ENCODE data around the gene PABPN1L.
A peak's percentile ranks its signal among the peaks of the same experiment; 100 is the strongest.

PABPN1L gene

GRCh38 chr16:88862968-88863367, 3.5 kb downstream of the PABPN1L start:
- WGBS, result 92% methylated on average over 25 of the region's 25 CpGs
- H3K4me1 ChIP-seq (ENCODE audit: insufficient read depth, low read length), result 0 out of 2 replicates have a peak, but pooled peaks cover 2% of the 10 kb centered on the region
- H3K27me3 ChIP-seq (ENCODE audit: insufficient read depth, low read length), result no peaks in the 10 kb centered on the region
- no peak overlapping the region for H3K27ac ChIP-seq (ENCODE audit: low read depth, low read length)
- H3K4me3 ChIP-seq (ENCODE audit: low read length), result no peak overlapping the region
- no peaks in the 10 kb centered on the region for H3K9me3 ChIP-seq (ENCODE audit: insufficient read depth, low read depth, low read length)
- peaks cover 46% of the 10 kb centered on the region for H3K36me3 ChIP-seq (ENCODE audit: insufficient read depth, low read length)
- no peak overlapping the region for H3K9ac ChIP-seq (ENCODE audit: low read depth, low read length)

DNA sequence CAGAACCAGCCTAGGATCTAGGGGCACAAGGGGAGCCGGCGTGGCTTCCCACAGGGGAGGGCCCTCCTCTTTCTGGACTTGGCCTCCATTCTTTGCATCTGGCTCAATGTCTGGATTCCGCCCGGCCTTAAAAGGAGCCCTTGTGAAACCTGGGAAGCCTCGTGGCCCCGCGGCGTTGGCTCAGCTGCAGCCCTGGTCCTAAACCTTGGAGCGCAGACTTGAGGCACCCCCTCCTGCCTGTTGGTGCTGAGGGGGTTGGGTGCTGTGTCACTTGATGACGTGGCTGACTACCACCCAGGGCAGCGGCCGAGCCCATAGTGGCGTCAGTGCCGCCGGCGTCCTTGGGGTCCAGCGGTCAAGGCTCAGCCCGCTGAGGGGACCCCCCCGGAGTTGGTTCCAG, 5.1 kb downstream of the PABPN1L start:
- Histone ChIP-seq H3K27ac (ENCODE audit: low read depth, low read length) (no peak overlapping the region), H3K4me3 (ENCODE audit: low read length) (no peak overlapping the region), H3K36me3 (ENCODE audit: insufficient read depth, low read length) (peaks cover 46% of the 10 kb centered on the region), H3K9me3 (ENCODE audit: insufficient read depth, low read depth, low read length) (no peaks in the 10 kb centered on the region), H3K4me1 (ENCODE audit: insufficient read depth, low read length) (0 out of 2 replicates have a peak, but pooled peaks cover 4% of the 10 kb centered on the region), H3K9ac (ENCODE audit: low read depth, low read length) (no peak overlapping the region), H3K27me3 (ENCODE audit: insufficient read depth, low read length) (no peaks in the 10 kb centered on the region)
- 98% methylated on average over 19 of the region's 19 CpGs for WGBS

- no peak overlapping the region for H3K4me3 ChIP-seq (ENCODE audit: low read length)
- no peaks in the 10 kb centered on the region for H3K9me3 ChIP-seq (ENCODE audit: insufficient read depth, low read depth, low read length)
- no peak overlapping the region for H3K27ac ChIP-seq (ENCODE audit: low read depth, low read length)
- H3K36me3 ChIP-seq (ENCODE audit: insufficient read depth, low read length), result peaks cover 46% of the 10 kb centered on the region
- no peaks in the 10 kb centered on the region for H3K27me3 ChIP-seq (ENCODE audit: insufficient read depth, low read length)
- H3K9ac ChIP-seq (ENCODE audit: low read depth, low read length), result no peak overlapping the region
- peaks cover 4% of the 10 kb centered on the region; the same call in 1 of the 2 replicates for H3K4me1 ChIP-seq (ENCODE audit: insufficient read depth, low read length)
- WGBS, result 97% methylated on average over 20 of the region's 20 CpGs
Measured at GRCh38 chr16:88859381-88860091, 6.9 kb downstream of the PABPN1L start.

GRCh38 chr16:88857728-88858339, 8.6 kb downstream of the PABPN1L start:
- Histone ChIP-seq H3K4me3 (ENCODE audit: low read length) (peak overlapping the region; percentile 76), H3K9me3 (ENCODE audit: insufficient read depth, low read depth, low read length) (no peaks in the 10 kb centered on the region), H3K36me3 (ENCODE audit: insufficient read depth, low read length) (peaks cover 45% of the 10 kb centered on the region), H3K9ac (ENCODE audit: low read depth, low read length) (peak overlapping the region; percentile 84), H3K27ac (ENCODE audit: low read depth, low read length) (no peak overlapping the region), H3K4me1 (ENCODE audit: insufficient read depth, low read length) (peaks cover 4% of the 10 kb centered on the region; the same call in 1 of the 2 replicates), H3K27me3 (ENCODE audit: insufficient read depth, low read length) (no peaks in the 10 kb centered on the region)
- 20% methylated on average over 12 of the region's 12 CpGs for WGBS

GRCh38 chr16:88856828-88857727, 9.4 kb downstream of the PABPN1L start, which contains the start of the genes GALNS and TRAPPC2L:
Gene GALNS (minus strand): TSS chr16:88856947. CDS start chr16:88856877, 70 bp downstream.
Gene TRAPPC2L (plus strand): TSS chr16:88857127. CDS start chr16:88857151, 24 bp downstream.
- WGBS, result under 1% methylated on average over 87 of the region's 87 CpGs
- Histone ChIP-seq H3K4me3 (ENCODE audit: low read length) (peak within 1 kb of the TSS; percentile 76), H3K27me3 (ENCODE audit: insufficient read depth, low read length) (no peaks in the 10 kb centered on the region), H3K4me1 (ENCODE audit: insufficient read depth, low read length) (peaks cover 4% of the 10 kb centered on the region; the same call in 1 of the 2 replicates), H3K27ac (ENCODE audit: low read depth, low read length) (peak within 1 kb of the TSS; percentile 36), H3K9me3 (ENCODE audit: insufficient read depth, low read depth, low read length) (no peaks in the 10 kb centered on the region), H3K9ac (ENCODE audit: low read depth, low read length) (peak within 1 kb of the TSS; percentile 84), H3K36me3 (ENCODE audit: insufficient read depth, low read length) (peaks cover 37% of the 10 kb centered on the region)

DNA sequence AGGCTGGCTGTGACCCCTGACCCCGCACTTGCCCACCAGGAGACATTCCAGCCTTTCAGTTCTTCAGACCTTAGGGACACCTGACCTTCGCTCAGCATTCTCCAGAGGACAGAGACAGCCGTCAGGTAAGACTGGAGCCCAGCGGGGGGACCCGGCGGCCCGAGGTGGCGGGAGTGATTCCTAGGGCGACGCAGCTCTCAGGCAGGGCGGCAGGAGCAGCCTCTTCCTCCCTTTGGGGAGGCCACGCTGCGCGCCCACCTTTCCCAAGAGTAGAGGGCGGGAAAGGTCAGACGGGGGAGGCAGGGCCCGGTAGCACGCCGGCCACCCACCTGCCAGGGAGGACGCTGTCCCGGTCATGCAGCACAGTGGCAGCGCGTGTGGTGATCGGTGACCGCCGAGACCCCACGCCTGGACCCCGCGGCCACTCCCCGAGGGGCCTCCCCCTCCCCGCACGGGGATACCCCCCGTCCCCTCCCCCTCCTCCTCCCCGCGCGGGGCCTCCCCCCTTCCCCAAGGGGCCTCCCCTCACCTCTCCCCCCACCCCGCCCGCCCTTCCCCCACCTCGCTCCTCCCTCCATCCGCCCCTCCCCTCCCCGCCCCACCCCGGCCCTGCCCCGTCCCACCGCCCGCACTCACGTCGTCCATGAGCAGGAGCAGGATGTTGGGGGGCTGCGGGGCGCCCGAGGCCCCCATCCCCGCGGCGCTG, 10.2 kb downstream of the PABPN1L start:
- H3K9ac ChIP-seq (ENCODE audit: low read depth, low read length), result 0 out of 2 replicates have a peak overlapping the region, but pooled peaks have one; percentile 39
- no peak overlapping the region; the same call in 1 of the 2 replicates for H3K27ac ChIP-seq (ENCODE audit: low read depth, low read length)
- peaks cover 4% of the 10 kb centered on the region; the same call in 1 of the 2 replicates for H3K4me1 ChIP-seq (ENCODE audit: insufficient read depth, low read length)
- no peaks in the 10 kb centered on the region for H3K27me3 ChIP-seq (ENCODE audit: insufficient read depth, low read length)
- WGBS, result 6% methylated on average over 35 of the region's 53 CpGs
- H3K9me3 ChIP-seq (ENCODE audit: insufficient read depth, low read depth, low read length), result no peaks in the 10 kb centered on the region
- peak overlapping the region; percentile 76 for H3K4me3 ChIP-seq (ENCODE audit: low read length)
- peaks cover 29% of the 10 kb centered on the region for H3K36me3 ChIP-seq (ENCODE audit: insufficient read depth, low read length)

DNA sequence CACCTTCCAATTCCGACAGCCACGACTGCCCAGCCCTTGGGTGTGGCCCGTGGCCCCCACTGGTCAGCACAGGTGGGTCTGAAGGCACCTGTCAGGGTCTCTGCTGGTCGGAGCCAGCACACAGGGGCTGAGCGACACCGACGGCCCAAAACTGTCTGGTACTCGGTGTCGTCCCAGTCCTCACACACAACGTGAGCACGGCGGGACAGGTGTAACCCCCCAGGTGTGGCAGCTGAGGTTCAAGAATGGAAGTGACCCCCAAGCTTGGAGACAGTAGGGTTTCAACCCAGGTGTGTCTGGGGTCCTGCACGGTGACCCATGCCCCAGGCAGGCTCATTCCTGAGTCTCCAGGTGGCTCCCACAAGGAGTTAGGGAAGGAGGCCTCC, 10.7 kb downstream of the PABPN1L start:
- no peak overlapping the region for H3K9ac ChIP-seq (ENCODE audit: low read depth, low read length)
- peaks cover 4% of the 10 kb centered on the region; the same call in 1 of the 2 replicates for H3K4me1 ChIP-seq (ENCODE audit: insufficient read depth, low read length)
- no peaks in the 10 kb centered on the region for H3K9me3 ChIP-seq (ENCODE audit: insufficient read depth, low read depth, low read length)
- peaks cover 23% of the 10 kb centered on the region for H3K36me3 ChIP-seq (ENCODE audit: insufficient read depth, low read length)
- no peaks in the 10 kb centered on the region for H3K27me3 ChIP-seq (ENCODE audit: insufficient read depth, low read length)
- no peak overlapping the region for H3K27ac ChIP-seq (ENCODE audit: low read depth, low read length)
- 86% methylated on average over 13 of the region's 13 CpGs for WGBS
- peak overlapping the region; percentile 62 for H3K4me3 ChIP-seq (ENCODE audit: low read length)

GRCh38 chr16:88855176-88855575, 11.3 kb downstream of the PABPN1L start:
- Histone ChIP-seq H3K36me3 (ENCODE audit: insufficient read depth, low read length) (peaks cover 21% of the 10 kb centered on the region), H3K9ac (ENCODE audit: low read depth, low read length) (no peak overlapping the region), H3K4me3 (ENCODE audit: low read length) (no peak overlapping the region), H3K4me1 (ENCODE audit: insufficient read depth, low read length) (peaks cover 4% of the 10 kb centered on the region; the same call in 1 of the 2 replicates), H3K27me3 (ENCODE audit: insufficient read depth, low read length) (no peaks in the 10 kb centered on the region), H3K27ac (ENCODE audit: low read depth, low read length) (no peak overlapping the region), H3K9me3 (ENCODE audit: insufficient read depth, low read depth, low read length) (no peaks in the 10 kb centered on the region)
- 94% methylated on average over 7 of the region's 8 CpGs for WGBS

DNA sequence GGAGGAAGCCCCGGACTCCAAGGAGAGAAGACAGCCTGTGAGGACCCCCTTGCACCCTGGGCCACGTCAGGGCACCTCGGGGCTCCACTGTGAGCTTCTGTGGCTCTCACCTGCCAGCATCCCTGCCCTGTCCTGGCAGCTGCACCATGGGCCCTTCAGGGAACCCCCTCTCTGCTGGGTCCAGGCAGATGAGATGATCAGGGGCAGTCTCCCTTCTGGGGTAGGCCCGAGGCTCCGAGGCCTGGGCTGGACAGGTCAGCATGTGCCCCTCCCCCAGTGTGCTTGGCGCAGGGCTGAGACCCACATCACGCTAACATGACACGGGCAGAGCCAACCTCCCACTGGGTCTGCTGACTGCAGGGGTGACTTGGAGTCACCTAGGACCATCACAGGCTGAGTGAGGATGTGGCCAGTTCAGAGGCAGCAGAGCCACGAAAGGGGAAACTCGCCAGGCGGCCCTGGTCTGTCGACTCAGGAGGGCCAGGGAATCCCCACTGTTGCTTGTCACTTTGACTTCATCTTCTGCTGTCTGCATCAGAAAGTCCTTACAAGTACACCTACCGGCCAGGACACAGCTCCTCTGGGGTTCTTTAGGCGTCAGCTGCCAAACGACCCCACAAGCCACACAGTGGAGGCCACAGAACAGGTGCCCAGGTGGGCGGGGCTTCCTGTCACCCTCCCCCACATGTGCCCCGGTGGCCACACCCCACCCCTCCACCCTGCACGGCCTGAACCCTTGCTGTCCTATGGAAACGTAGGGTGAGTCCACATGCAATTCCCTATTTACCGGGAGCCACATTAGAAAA, 12.0 kb downstream of the PABPN1L start:
- Histone ChIP-seq H3K27ac (ENCODE audit: low read depth, low read length) (no peak overlapping the region), H3K4me1 (ENCODE audit: insufficient read depth, low read length) (peaks cover 4% of the 10 kb centered on the region; the same call in 1 of the 2 replicates), H3K9me3 (ENCODE audit: insufficient read depth, low read depth, low read length) (no peaks in the 10 kb centered on the region), H3K4me3 (ENCODE audit: low read length) (no peak overlapping the region), H3K9ac (ENCODE audit: low read depth, low read length) (no peak overlapping the region), H3K36me3 (ENCODE audit: insufficient read depth, low read length) (peaks cover 14% of the 10 kb centered on the region), H3K27me3 (ENCODE audit: insufficient read depth, low read length) (no peaks in the 10 kb centered on the region)
- 84% methylated on average over 20 of the region's 20 CpGs for WGBS

Data from HUES64 (cell line).